Cerebellar nuclear complex (tissue), 1 donor: ENCODE data around the gene TRPV3.
"Not testable (repeated sequence)": the region's sequence is repeated elsewhere in the genome, so short reads cannot be mapped to it uniquely, and the experiment has no call there.

Experiments used
- DNase-seq, 2 experiments: peaks; one replicate each; lab custom pipeline; 2025; lab: John Stamatoyannopoulos, UW

Gene TRPV3

GRCh38 chr17:3573246-3574100 lies 15.9 kb upstream of the TRPV3 start:
- no peak for DNase-seq

- DNase-seq: no peak
These were observed 14.6 kb upstream of the TRPV3 start for GRCh38 chr17:3572231-3572630.

GRCh38 chr17:3571043-3571900 lies 13.7 kb upstream of the TRPV3 start:
- no peak for DNase-seq

GRCh38 chr17:3569534-3570137 lies 12.0 kb upstream of the TRPV3 start:
- no peak for DNase-seq

GRCh38 chr17:3566551-3566950 lies 8.9 kb upstream of the TRPV3 start:
- no peak for DNase-seq

GRCh38 chr17:3565143-3565542 lies 7.5 kb upstream of the TRPV3 start:
- DNase-seq: no peak

GRCh38 chr17:3564241-3564640 lies 6.6 kb upstream of the TRPV3 start:
- DNase-seq: not testable (repeated sequence)

GRCh38 chr17:3559270-3559645 lies 1.6 kb upstream of the TRPV3 start:
- DNase-seq: no peak

- DNase-seq: no peak
These were observed 1.1 kb upstream of the TRPV3 start for GRCh38 chr17:3558603-3559269.

GRCh38 chr17:3556916-3557767 lies 470 bp downstream of the TRPV3 start:
- no peak for DNase-seq

- no peak for DNase-seq
These were observed 1.2 kb downstream of the TRPV3 start for GRCh38 chr17:3556239-3556915.

- no peak for DNase-seq
These were observed 2.3 kb downstream of the TRPV3 start for GRCh38 chr17:3555189-3555796.

- no peak for DNase-seq
These were observed 3.2 kb downstream of the TRPV3 start for GRCh38 chr17:3554440-3554839.

GRCh38 chr17:3553419-3554401 lies 3.9 kb downstream of the TRPV3 start:
- no peak for DNase-seq

GRCh38 chr17:3552916-3553315 lies 4.7 kb downstream of the TRPV3 start:
- DNase-seq: no peak

- DNase-seq: no peak
These were observed 6.4 kb downstream of the TRPV3 start for GRCh38 chr17:3551189-3551588.

- no peak for DNase-seq
These were observed 7.9 kb downstream of the TRPV3 start for GRCh38 chr17:3549610-3550162.

- DNase-seq: no peak
These were observed 10.0 kb downstream of the TRPV3 start for GRCh38 chr17:3547628-3548027.

GRCh38 chr17:3546997-3547396 lies 10.6 kb downstream of the TRPV3 start:
- no peak for DNase-seq
